Stimulated activated CD8-positive, alpha-beta memory T cell treated with anti-CD3 and anti-CD28 coated beads, Interleukin-4, amount 100 ng/mL, for 24 hours (primary cell): ENCODE measurements around the gene BRIP1.
"Not testable (repeated sequence)": the region's sequence is repeated elsewhere in the genome, so short reads cannot be mapped to it uniquely, and the experiment has no call there.

Source experiments
- DNase-seq: peaks from one replicate; pipeline ENCODE4 v3.0.0-alpha.2; 2020; ENCODE audit warnings: low read depth

The BRIP1 gene

GRCh38 chr17:61799812-61800484, 63.4 kb downstream of the BRIP1 start:
- no peak for DNase-seq

- no peak for DNase-seq
Observed at GRCh38 chr17:61797283-61797682, 66.0 kb downstream of the BRIP1 start.

GRCh38 chr17:61795546-61795945, 67.8 kb downstream of the BRIP1 start:
- no peak for DNase-seq

GRCh38 chr17:61794792-61795191, 68.5 kb downstream of the BRIP1 start:
- DNase-seq, result no peak

GRCh38 chr17:61794242-61794641, 69.1 kb downstream of the BRIP1 start:
- no peak for DNase-seq

GRCh38 chr17:61793565-61793964, 69.8 kb downstream of the BRIP1 start:
- DNase-seq, result no peak

GRCh38 chr17:61789872-61790271, 73.5 kb downstream of the BRIP1 start:
- DNase-seq, result no peak

GRCh38 chr17:61786088-61786487, 77.2 kb downstream of the BRIP1 start:
- DNase-seq, result no peak

GRCh38 chr17:61784510-61784909, 78.8 kb downstream of the BRIP1 start:
- DNase-seq, result no peak

- no peak for DNase-seq
Observed at GRCh38 chr17:61783556-61784304, 79.6 kb downstream of the BRIP1 start.

GRCh38 chr17:61783120-61783519, 80.2 kb downstream of the BRIP1 start:
- DNase-seq, result no peak

GRCh38 chr17:61782683-61783082, 80.6 kb downstream of the BRIP1 start:
- DNase-seq, result no peak

- DNase-seq, result no peak
Observed at GRCh38 chr17:61775364-61775763, 88.0 kb downstream of the BRIP1 start.

- DNase-seq, result no peak
Observed at GRCh38 chr17:61774724-61775123, 88.6 kb downstream of the BRIP1 start.

- DNase-seq, result not testable (repeated sequence)
Observed at GRCh38 chr17:61774087-61774486, 89.2 kb downstream of the BRIP1 start.

- no peak for DNase-seq
Observed at GRCh38 chr17:61770752-61771533, 92.4 kb downstream of the BRIP1 start.

GRCh38 chr17:61770043-61770442, 93.3 kb downstream of the BRIP1 start:
- no peak for DNase-seq

GRCh38 chr17:61768405-61768804, 94.9 kb downstream of the BRIP1 start:
- no peak for DNase-seq

GRCh38 chr17:61766520-61766919, 96.8 kb downstream of the BRIP1 start:
- no peak for DNase-seq

GRCh38 chr17:61764846-61765245, 98.5 kb downstream of the BRIP1 start:
- no peak for DNase-seq

- no peak for DNase-seq
Observed at GRCh38 chr17:61761827-61762226, 101.5 kb downstream of the BRIP1 start.

- DNase-seq, result no peak
Observed at GRCh38 chr17:61759362-61759761, 104.0 kb downstream of the BRIP1 start.

GRCh38 chr17:61758430-61758829, 104.9 kb downstream of the BRIP1 start:
- no peak for DNase-seq
